Measurements from ENCODE around the gene KCNN2.

DNA sequence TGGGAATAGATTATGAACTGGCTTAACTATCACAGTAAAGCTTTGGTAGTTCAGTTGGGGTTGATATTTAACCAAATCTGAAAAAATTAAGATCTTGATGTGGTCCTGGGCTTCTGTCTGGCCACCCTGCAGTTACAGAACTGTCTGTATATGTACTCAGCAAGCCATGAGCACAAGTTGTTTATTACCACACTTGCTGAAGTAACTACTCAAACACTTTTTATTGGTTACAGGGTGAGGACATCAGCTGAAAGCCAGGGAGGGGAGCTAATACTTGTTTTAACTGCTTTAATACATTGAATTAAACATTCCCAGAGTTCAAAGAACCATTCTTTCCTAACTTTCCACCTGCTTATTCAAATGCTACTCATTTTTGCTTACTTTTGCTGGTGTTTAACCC lies 29.4 kb upstream of the KCNN2 start:
- TF ChIP-seq, protein P1, sequence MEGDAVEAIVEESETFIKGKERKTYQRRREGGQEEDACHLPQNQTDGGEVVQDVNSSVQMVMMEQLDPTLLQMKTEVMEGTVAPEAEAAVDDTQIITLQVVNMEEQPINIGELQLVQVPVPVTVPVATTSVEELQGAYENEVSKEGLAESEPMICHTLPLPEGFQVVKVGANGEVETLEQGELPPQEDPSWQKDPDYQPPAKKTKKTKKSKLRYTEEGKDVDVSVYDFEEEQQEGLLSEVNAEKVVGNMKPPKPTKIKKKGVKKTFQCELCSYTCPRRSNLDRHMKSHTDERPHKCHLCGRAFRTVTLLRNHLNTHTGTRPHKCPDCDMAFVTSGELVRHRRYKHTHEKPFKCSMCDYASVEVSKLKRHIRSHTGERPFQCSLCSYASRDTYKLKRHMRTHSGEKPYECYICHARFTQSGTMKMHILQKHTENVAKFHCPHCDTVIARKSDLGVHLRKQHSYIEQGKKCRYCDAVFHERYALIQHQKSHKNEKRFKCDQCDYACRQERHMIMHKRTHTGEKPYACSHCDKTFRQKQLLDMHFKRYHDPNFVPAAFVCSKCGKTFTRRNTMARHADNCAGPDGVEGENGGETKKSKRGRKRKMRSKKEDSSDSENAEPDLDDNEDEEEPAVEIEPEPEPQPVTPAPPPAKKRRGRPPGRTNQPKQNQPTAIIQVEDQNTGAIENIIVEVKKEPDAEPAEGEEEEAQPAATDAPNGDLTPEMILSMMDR (conservative IDR thresholded peaks at IDR 0.05 in 1 of 2, IDR thresholded peaks at IDR 0.05 in 1 of 2; ENCODE audit: low read depth in 1 of 2, low read length in 2 of 2) = no peak
- no peak for TF ChIP-seq EZH2 (IDR thresholded peaks at IDR 0.05; ENCODE audit: low read length, missing control alignments)

Measured in fibroblast of lung (primary cell).